ENCODE data around the gene NUP160.
A peak's percentile ranks its signal among the peaks of the same experiment; 100 is the strongest.
"Not testable (repeated sequence)": the region's sequence is repeated elsewhere in the genome, so short reads cannot be mapped to it uniquely, and the experiment has no call there.

The NUP160 gene

DNA sequence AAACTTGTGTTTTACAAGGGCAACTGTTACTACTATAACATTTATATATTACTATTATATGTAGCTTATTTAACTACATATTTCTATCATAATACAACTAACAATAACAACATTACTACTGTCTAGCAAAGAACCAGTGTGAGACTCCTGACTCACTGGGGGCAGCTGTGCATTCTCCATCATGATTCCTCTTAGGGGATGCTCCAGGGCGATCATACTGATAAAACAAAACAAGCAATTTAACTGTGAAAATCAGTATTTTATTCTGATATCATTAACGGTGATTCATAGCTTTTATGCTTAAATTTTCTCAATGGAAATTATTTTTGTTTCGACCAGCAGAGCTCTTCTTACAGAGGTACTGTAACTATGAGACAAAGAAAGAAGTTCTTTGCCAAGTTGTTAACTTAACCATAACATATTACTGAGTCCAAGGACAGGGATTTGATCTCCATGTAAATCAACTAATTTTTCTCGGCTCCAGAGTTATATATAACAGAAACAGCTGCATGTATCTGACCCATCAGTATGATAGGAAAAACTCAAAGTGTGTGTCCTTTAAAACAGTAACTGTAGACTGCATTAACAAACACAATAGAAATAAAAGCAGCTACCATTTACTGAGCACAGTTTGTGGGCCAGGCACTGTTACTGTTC is 56.2 kb downstream of the NUP160 start:
- DNase-seq (ENCODE audit: low read depth in 3 of 3): no peak

- not testable (repeated sequence) for DNase-seq (ENCODE audit: low read depth in 3 of 3)
These were observed 58.1 kb downstream of the NUP160 start for GRCh38 chr11:47790017-47790416.

GRCh38 chr11:47788181-47788580 is 60.0 kb downstream of the NUP160 start:
- DNase-seq (ENCODE audit: low read depth in 3 of 3): no peak

DNA sequence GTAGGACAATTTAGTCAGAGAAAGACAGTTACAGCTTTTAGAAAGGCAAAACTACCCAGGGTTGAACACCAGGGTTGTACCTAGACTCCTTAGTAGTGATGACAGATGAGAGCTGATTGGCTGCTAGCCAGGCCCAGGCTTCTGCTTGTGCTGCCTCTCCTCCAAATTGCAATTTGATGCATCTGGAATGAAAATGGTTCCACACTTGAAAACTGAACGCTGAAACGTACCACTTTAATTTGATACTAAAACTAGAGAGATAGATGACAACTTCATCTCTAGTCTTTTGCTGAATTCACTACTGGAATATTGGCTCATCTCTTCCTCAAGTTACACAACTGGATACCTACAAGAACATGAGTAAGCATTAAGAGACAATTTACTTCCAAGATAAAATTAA is 61.8 kb downstream of the NUP160 start:
- no peak for DNase-seq (ENCODE audit: low read depth in 3 of 3)

DNA sequence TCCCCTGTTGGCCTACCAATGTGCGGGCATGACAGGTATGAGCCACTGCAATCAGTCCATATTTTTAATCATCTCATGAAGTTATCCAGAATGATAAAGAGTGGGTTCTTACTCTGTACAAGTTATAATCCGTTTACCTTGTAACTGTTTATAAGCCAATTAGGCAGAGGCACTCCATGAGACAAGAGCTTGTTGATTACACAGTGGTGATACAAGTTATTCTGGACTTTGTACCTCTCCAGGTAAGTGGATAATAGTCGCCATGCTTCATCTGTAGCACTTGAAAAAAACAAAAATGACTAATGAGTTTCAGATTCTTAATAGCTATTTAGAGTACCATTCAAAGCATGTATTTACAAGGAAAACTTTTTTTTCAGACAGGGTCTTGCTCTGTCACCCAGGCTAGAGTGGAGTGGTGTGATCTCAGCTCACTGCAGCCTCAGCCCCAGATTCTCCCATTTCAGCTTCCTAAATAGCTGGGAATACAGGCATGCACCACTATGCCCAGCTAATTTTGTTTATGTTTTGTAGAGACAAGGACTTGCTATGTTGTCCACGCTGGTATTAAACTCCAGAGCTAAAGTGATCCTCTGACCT is 63.3 kb downstream of the NUP160 start:
- DNase-seq (ENCODE audit: low read depth in 3 of 3): no peak

DNA sequence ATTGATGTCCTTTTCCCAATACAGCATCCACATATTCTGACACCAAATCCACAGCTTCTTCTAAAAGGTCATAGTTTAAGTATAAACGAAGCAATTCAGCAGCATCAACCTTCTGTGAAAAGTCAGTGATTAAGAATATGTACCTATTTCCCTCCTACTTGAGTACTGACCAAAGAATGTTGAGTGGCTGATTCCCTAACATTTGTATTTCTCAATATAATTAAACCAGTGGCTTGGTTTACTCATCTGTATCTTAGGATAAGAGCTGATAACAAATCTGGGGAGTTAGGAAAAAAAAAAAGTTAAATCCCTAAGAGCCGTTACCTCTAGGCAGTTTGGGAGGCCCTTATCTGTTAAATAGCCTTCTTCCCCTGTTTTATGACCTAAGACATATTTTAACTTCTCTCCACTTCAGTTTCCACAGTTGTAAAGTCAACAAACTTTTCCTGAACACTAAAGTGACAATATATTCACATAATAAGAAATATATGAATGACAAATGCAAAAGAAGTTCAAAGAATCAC is 65.0 kb downstream of the NUP160 start:
- DNase-seq (ENCODE audit: low read depth in 3 of 3): no peak

GRCh38 chr11:47778878-47779483 is 69.2 kb downstream of the NUP160 start:
- DNase-seq (ENCODE audit: low read depth in 3 of 3): no peak

DNA sequence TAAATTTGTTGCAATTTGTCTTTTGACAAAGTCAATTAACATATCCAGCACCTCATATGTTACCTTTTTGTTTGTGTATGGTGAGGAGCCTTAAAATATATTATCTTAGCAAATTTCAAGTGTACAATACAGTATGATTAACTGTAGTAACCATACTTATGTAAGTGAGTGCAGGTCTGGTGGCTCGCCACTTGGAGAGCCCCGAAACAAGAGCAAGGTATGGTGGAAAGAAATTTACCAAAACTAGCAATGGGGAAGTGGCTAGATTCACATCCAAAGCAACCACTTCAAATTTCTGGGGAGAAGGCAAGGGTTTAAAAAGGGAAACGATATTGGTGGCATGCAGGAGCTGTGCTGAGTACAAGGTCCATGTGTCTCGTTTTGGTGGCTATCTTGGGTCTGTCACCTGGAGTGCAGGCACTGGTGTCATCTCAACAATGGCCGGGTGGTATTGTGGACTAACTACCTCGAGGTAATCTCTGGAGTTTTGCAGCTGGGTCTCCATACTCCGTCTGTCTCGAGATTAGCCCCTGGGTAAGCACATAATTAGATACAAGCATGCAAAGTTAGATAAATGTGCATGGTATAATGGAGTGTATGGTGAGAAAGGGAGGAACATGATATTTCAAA is 72.8 kb downstream of the NUP160 start:
- DNase-seq (ENCODE audit: low read depth in 3 of 3): no peak

- DNase-seq (ENCODE audit: low read depth in 3 of 3): no peak
These were observed 74.3 kb downstream of the NUP160 start for GRCh38 chr11:47773882-47774281.

DNA sequence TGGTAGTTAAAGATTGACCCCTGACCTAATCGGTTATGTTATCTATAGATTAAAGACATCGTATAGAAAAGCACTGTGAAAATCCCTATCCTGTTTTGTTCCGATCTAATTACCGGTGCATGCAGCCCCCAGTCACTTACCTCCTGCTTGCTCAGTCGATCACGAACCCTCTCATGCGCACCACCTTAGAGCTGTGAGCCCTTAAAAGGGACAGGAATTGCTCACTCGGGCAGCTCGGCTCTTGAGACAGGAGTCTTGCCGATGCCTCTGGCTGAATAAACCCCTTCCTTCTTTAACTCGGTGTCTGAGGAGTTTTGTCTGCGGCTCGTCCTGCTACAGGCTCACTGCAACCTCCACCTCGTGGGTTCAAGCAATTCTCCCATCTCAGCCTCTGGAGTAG is 78.6 kb downstream of the NUP160 start:
- DNase-seq (ENCODE audit: low read depth in 3 of 3): not testable (repeated sequence)

- DNase-seq (ENCODE audit: low read depth in 3 of 3): peak in 1 of 3 experiments; percentile 23
These were observed 80.0 kb downstream of the NUP160 start for GRCh38 chr11:47768101-47768612.

GRCh38 chr11:47766509-47767227 is 81.5 kb downstream of the NUP160 start:
- DNase-seq (ENCODE audit: low read depth in 3 of 3): peak; percentile 66 to 80 (median 67)

DNA sequence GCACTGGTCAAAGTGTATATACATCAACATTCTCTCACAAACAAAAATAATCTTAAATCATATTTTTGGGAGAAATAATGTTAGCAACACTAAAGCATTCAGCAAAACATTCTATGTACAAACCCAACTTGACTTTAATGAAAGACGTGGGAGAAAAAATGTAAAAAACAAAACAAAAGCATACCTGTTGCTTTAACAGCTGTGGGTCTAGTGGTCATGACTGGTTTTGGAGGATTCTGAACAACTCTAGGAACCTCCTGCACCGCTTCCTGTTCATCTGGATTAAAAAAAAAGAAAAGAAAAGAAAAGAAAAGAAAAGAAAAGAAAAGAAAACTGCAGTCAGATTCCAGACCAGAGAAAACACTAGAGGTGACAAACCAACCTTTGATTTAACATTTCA is 83.1 kb downstream of the NUP160 start:
- DNase-seq (ENCODE audit: low read depth in 3 of 3): no peak

DNA sequence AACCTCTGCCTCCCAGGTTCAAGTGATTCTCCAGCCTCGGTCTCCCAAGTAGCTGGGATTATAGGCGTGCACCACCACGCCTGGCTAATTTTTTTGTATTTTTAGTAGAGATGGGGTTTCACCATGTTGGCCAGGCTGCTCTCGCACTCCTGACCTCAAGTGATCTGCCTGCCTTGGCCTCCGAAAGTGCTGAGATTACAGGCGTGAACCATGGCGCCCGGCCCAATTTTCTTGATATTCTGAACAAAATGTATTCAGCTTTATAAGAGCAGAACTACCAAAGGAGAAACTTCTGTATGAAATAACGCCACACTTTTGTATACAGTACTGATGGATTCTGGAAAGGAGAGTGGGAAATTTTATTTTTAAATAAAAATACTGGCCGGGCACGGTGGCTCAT is 88.9 kb downstream of the NUP160 start:
- not testable (repeated sequence) for DNase-seq (ENCODE audit: low read depth in 3 of 3)

DNA sequence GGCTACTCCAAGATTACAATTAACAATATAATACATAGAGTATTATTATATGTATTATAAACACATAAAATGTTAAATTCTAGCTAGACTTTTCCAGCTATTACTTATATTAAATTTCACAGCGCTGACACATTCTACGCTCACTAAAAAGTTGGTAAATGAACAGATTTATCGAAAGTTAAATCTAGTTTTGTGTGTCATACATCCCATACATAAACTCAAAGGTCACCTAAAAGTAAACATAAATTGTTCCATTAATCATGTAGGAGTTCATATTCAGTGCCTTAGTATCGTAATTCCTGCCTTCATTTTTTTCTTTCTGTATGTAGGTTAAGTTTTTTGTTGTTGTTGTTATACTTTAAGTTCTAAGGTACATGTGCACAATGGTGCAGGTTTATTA is 91.9 kb downstream of the NUP160 start:
- DNase-seq (ENCODE audit: low read depth in 3 of 3): no peak

DNA sequence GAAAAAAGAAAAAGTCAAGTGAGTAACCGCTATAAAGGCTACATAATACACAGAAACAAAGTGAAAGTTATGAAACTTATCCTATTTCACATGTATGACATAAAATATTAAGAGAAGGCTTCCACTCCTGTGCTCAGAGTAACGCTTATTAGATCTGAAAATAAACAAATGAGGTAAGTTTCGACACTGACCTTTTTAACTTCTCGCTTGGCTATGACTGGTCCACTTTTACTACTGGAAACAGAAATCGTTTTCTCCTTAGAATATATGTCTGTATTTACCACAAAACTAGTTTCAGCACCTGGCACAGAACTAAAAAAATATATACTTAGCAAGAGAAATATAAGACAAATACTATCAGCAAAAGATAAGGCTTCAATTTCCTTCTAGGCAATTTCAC is 97.4 kb downstream of the NUP160 start:
- no peak for DNase-seq (ENCODE audit: low read depth in 3 of 3)

- DNase-seq (ENCODE audit: low read depth in 3 of 3): not testable (repeated sequence)
These were observed 105.7 kb downstream of the NUP160 start for GRCh38 chr11:47742494-47742893.

DNA sequence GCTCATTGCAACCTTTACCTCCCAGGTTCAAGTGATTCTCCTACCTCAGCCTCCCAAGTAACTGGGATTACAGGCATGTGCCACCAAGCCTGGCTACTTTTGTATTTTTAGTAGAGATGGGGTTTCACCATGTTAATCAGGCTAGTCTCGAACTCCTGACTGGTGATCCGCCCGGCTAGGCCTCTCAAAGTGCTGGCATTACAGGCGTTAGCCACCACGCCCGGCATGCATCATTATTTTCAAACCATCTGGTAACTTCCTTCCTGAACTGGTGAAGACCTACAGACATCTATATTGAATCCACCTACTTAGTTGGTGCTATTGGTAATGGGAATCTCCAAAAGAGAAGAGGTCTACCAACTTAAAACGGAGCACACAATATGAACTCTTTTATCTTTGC is 110.3 kb downstream of the NUP160 start:
- not testable (repeated sequence) for DNase-seq (ENCODE audit: low read depth in 3 of 3)

- no peak for DNase-seq (ENCODE audit: low read depth in 3 of 3)
These were observed 115.9 kb downstream of the NUP160 start for GRCh38 chr11:47732271-47732670.

DNA sequence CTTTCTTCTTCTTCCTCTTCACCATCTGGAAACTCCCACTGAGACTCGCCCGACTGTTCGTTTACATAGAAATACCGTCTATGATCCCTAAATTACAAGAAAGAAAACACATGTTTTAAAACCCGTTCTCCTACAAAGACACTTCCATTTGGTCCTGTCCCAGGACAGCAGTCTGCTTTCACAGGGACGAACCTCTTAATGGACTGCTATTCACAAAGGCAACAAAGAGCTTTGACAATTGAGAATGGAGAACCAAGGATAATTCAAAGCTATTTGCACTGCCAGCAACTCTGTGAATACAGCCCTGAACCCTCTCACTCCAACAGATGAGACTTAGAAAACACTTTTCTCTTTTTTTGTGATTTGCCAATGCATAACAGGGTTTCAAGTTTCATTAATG is 116.7 kb downstream of the NUP160 start:
- no peak for DNase-seq (ENCODE audit: low read depth in 3 of 3)
